Mucosa of stomach (tissue), 1 donor: Measurements from ENCODE around the gene NLRP8.
"Not testable (repeated sequence)": the region's sequence is repeated elsewhere in the genome, so short reads cannot be mapped to it uniquely, and the experiment has no call there.

Experiments
- H3K27me3 ChIP-seq: one replicate; pipeline ENCODE4 v1.7.0; 2013; ENCODE audit warnings: mild to moderate bottlenecking, low read length; ENCODE audit not compliant: control insufficient read depth, insufficient read depth
- H3K36me3 ChIP-seq: one replicate; pipeline ENCODE4 v1.7.0; 2013; ENCODE audit warnings: low read length; ENCODE audit not compliant: control insufficient read depth, insufficient read depth
- H3K4me1 ChIP-seq: one replicate; pipeline ENCODE4 v1.7.0; 2013; ENCODE audit warnings: mild to moderate bottlenecking, low read length; ENCODE audit not compliant: control insufficient read depth, insufficient read depth
- H3K4me3 ChIP-seq: one replicate; pipeline ENCODE4 v1.7.0; 2013; ENCODE audit warnings: low read length
- H3K9ac ChIP-seq: one replicate; pipeline ENCODE4 v1.7.0; 2013; ENCODE audit warnings: mild to moderate bottlenecking, low read length, moderate library complexity
- H3K9me3 ChIP-seq: one replicate; pipeline ENCODE4 v1.7.0; 2013; ENCODE audit warnings: mild to moderate bottlenecking, low read length, moderate library complexity; ENCODE audit not compliant: control insufficient read depth
- donor health status: Pancreatic carcinoma.

The NLRP8 gene

DNA sequence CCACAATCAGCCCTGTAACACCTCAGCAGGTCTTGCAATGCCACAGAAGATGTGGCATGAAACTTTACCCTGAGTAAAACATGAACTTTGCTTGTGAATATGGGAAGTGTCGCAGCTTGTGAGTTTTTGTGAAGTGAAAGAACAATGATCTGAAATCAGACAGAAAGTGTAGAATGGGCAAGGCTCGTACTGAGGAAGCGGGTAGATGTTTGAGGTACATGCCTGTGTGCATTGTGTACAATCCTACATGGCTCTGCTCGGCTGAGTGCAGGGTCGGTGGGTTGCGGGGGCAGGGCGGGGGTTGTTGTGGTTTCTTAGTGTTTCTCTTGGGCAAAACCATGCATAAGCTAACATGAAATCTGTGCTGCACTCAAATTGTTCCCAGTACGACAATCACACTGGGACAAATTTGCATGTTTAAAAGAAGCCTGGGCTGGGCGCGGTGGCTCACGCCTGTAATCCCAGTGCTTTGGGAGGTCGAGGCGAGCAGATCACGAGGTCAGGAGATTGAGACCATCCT is 16.6 kb upstream of the NLRP8 start:
- H3K36me3 ChIP-seq, result no peaks in the 10 kb centered on the region
- no peaks in the 10 kb centered on the region for H3K9me3 ChIP-seq
- no peaks in the 10 kb centered on the region for H3K4me1 ChIP-seq
- no peak overlapping the region for H3K9ac ChIP-seq
- H3K4me3 ChIP-seq, result no peak overlapping the region
- H3K27me3 ChIP-seq, result no peaks in the 10 kb centered on the region

- H3K9ac ChIP-seq, result no peak within 1 kb of the TSS
- no peaks in the 10 kb centered on the region for H3K9me3 ChIP-seq
- no peaks in the 10 kb centered on the region for H3K27me3 ChIP-seq
- no peaks in the 10 kb centered on the region for H3K4me1 ChIP-seq
- H3K4me3 ChIP-seq, result no peak within 1 kb of the TSS
- H3K36me3 ChIP-seq, result no peaks in the 10 kb centered on the region
Measured at GRCh38 chr19:55931936-55932386, 15.7 kb upstream of the NLRP8 start, which contains the start of gene NLRP13. Gene NLRP13, minus strand, starts transcription at chr19:55932336. Its CDS starts 25 bp downstream, at chr19:55932311.

DNA sequence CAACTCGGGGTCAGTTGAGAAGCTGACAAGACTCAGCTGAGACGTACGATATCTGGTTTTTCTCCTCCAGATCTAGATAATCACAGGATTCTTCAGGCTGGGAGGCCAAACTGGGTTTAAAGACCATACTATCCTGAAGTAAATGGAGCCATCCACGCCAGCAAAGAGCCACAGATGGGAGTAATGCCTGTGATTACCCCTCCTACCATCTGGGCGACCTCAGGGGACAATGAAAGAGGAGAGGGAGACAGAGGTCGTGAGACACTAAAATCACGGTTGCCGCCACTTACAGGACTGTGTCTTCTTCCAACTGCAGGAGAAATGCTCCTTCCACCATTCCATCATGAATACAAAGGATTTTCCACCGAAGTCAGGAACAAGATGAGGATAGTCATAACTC is 12.4 kb upstream of the NLRP8 start:
- Histone ChIP-seq H3K4me3 (no peak overlapping the region), H3K36me3 (no peaks in the 10 kb centered on the region), H3K9ac (no peak overlapping the region), H3K9me3 (no peaks in the 10 kb centered on the region), H3K27me3 (no peaks in the 10 kb centered on the region), H3K4me1 (no peaks in the 10 kb centered on the region)

DNA sequence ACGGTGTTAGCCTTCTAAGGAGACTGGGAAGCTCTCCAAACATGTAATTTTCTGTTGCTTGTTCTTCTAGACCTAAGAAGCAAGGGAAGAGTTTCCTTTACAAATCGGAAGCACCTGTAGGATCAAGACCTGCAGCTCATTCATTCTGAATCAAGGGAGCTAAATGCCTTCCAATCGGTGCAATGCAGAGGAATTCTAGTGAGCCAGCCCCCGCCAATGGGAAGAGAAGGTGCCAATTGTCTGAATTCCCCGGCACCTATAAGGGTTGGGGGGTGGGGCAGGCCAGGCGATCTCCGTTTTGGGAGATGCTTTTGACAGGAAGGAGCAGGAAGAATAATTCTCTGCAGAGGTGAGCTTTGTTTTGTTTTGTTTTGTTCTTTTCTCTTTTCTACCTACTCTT is 8.4 kb upstream of the NLRP8 start:
- H3K4me3 ChIP-seq, result no peak overlapping the region
- no peaks in the 10 kb centered on the region for H3K4me1 ChIP-seq
- no peaks in the 10 kb centered on the region for H3K27me3 ChIP-seq
- H3K9ac ChIP-seq, result no peak overlapping the region
- H3K9me3 ChIP-seq, result no peaks in the 10 kb centered on the region
- no peaks in the 10 kb centered on the region for H3K36me3 ChIP-seq

GRCh38 chr19:55940306-55940705 is 7.3 kb upstream of the NLRP8 start:
- Histone ChIP-seq H3K4me1 (no peaks in the 10 kb centered on the region), H3K9me3 (no peaks in the 10 kb centered on the region), H3K27me3 (no peaks in the 10 kb centered on the region), H3K4me3 (no peak overlapping the region), H3K36me3 (no peaks in the 10 kb centered on the region), H3K9ac (no peak overlapping the region)

- H3K36me3 ChIP-seq, H3K9ac ChIP-seq, H3K9me3 ChIP-seq: not testable (repeated sequence)
Measured at GRCh38 chr19:55950566-55950965, 2.9 kb downstream of the NLRP8 start.

GRCh38 chr19:55956431-55956830 is 8.8 kb downstream of the NLRP8 start:
- no peak overlapping the region for H3K9ac ChIP-seq
- H3K27me3 ChIP-seq, result no peaks in the 10 kb centered on the region
- no peaks in the 10 kb centered on the region for H3K9me3 ChIP-seq
- H3K36me3 ChIP-seq, result no peaks in the 10 kb centered on the region
- H3K4me1 ChIP-seq, result no peaks in the 10 kb centered on the region
- no peak overlapping the region for H3K4me3 ChIP-seq

More at GRCh38 chr19:55950566-55950965, 2.9 kb downstream of the NLRP8 start:
- H3K4me3 ChIP-seq, H3K27me3 ChIP-seq, H3K4me1 ChIP-seq: not testable (repeated sequence)

DNA sequence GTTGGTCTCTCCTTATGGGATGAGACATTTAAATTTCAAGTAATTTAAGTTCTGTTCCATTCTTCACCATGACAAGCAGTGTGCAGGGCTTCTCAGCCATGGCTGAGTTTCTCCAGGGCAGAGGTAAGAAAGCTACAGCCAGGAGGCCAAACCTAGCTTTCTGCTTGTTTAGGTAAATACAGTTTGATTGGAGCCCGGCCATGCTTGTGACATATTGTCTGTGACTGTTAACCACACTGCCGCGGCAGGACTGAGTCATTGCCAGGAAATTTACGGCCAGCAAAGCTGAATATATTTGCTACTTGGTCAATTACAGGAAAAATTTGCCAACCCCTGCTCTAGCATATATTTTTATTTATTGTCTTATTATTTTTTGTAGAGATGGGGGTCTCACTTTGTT is 10.7 kb downstream of the NLRP8 start:
- no peak overlapping the region for H3K4me3 ChIP-seq
- H3K4me1 ChIP-seq, result no peaks in the 10 kb centered on the region
- no peaks in the 10 kb centered on the region for H3K36me3 ChIP-seq
- no peaks in the 10 kb centered on the region for H3K27me3 ChIP-seq
- H3K9me3 ChIP-seq, result no peaks in the 10 kb centered on the region
- no peak overlapping the region for H3K9ac ChIP-seq

DNA sequence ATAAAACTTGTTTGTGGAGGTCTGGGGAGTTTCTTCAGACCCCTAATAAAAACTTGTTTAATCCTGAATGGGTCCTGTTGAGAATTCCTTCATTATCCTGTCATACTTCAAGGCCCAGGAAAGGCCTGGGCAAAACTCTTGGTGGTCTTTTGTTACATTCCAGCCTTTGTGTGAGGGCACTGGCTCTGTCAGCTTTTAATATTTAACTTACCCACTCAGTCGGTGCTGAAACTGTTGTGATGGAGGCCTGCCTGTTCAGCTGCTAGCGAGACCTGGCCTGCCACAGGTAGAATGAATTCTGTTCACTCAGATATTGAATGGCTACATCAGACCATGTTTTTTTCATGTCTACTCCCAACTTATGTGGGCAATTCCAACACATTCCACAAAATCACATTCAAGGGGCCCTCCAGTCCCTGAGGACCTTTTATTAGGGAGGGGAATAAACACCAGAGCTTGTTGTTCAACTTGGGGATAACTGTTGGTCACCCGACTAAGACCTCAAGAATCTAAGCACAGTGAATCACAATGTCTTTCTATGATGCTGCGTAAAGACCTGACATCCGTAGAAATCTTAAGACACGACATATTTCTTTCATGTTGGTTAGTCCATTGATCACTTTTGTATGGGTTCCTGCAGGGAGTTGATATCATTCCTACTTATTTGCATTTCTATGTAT is 12.5 kb downstream of the NLRP8 start:
- Histone ChIP-seq H3K4me3 (no peak overlapping the region), H3K4me1 (no peaks in the 10 kb centered on the region)

GRCh38 chr19:55962186-55962585 is 14.6 kb downstream of the NLRP8 start:
- no peaks in the 10 kb centered on the region for H3K36me3 ChIP-seq
- no peak overlapping the region for H3K9ac ChIP-seq
- no peaks in the 10 kb centered on the region for H3K27me3 ChIP-seq
- H3K4me3 ChIP-seq, result no peak overlapping the region
- H3K4me1 ChIP-seq, result no peaks in the 10 kb centered on the region
- H3K9me3 ChIP-seq, result no peaks in the 10 kb centered on the region

More for the DNA sequence above, 12.5 kb downstream of the NLRP8 start:
- Histone ChIP-seq H3K27me3 (no peaks in the 10 kb centered on the region), H3K36me3 (no peaks in the 10 kb centered on the region), H3K9ac (no peak overlapping the region), H3K9me3 (no peaks in the 10 kb centered on the region)

GRCh38 chr19:55973982-55974381 is 26.4 kb downstream of the NLRP8 start:
- Histone ChIP-seq H3K27me3 (no peaks in the 10 kb centered on the region), H3K36me3 (no peaks in the 10 kb centered on the region), H3K4me3 (no peak overlapping the region), H3K9ac (no peak overlapping the region), H3K4me1 (no peaks in the 10 kb centered on the region), H3K9me3 (no peaks in the 10 kb centered on the region)

DNA sequence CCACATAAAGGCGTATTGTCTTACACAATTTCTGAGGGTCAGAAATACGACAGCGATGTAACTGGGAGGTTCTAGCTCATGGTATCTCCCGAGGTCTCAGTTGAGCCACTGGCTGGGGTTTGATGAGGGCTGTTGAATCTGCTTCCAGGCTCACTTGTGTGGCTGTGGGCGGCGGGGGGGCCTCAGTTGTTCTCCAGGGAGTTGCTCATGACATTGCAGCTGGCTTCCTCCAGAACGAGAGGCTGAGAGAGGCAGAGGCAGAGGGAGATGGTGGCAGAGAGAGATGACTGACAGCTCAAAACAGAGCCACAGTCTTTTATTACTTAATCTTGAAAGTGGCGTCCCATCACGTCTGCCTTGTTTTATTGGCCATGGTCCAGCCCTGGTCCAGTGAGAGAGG is 32.8 kb downstream of the NLRP8 start:
- H3K4me1 ChIP-seq, result no peaks in the 10 kb centered on the region
- H3K9me3 ChIP-seq, result no peaks in the 10 kb centered on the region
- no peaks in the 10 kb centered on the region for H3K27me3 ChIP-seq
- no peak overlapping the region for H3K4me3 ChIP-seq
- H3K36me3 ChIP-seq, result no peaks in the 10 kb centered on the region
- no peak overlapping the region for H3K9ac ChIP-seq
